22Rv1 (cell line): ENCODE data around the gene NPY4R.
"Not testable (repeated sequence)": the region's sequence is repeated elsewhere in the genome, so short reads cannot be mapped to it uniquely, and the experiment has no call there.

Experiments
- ZFX ChIP-seq: fragments of 450-650 bp; IDR thresholded peaks from 2 replicates; pipeline ENCODE4 v1.6.1; 2017; ENCODE audit warnings: antibody characterized with exemption, borderline replicate concordance
- TF ChIP-seq, protein P1 (sequence below): fragments of 450-650 bp; IDR thresholded peaks from 2 replicates; pipeline ENCODE4 v1.5.1; 2017; ENCODE audit warnings: mild to moderate bottlenecking

GRCh38 chr10:46415291-46415690 is 50.5 kb downstream of the NPY4R start:
- TF ChIP-seq, protein P1, sequence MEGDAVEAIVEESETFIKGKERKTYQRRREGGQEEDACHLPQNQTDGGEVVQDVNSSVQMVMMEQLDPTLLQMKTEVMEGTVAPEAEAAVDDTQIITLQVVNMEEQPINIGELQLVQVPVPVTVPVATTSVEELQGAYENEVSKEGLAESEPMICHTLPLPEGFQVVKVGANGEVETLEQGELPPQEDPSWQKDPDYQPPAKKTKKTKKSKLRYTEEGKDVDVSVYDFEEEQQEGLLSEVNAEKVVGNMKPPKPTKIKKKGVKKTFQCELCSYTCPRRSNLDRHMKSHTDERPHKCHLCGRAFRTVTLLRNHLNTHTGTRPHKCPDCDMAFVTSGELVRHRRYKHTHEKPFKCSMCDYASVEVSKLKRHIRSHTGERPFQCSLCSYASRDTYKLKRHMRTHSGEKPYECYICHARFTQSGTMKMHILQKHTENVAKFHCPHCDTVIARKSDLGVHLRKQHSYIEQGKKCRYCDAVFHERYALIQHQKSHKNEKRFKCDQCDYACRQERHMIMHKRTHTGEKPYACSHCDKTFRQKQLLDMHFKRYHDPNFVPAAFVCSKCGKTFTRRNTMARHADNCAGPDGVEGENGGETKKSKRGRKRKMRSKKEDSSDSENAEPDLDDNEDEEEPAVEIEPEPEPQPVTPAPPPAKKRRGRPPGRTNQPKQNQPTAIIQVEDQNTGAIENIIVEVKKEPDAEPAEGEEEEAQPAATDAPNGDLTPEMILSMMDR = not testable (repeated sequence)
- not testable (repeated sequence) for TF ChIP-seq ZFX
